Spinal cord (tissue), 10 donors: ENCODE data around the gene ZNF414. TPM values are rescaled to one million over a fixed set of nuclear protein-coding genes. Genes with fewer than 3 reads are reported as not detected.

Experiments
- DNase-seq, 6 donors: peaks; one replicate each; pipeline versions ENCODE4 v3.0.0 to v3.0.0-alpha.2; 2013 to 2015; ENCODE audit warnings: low spot score in 6 of 6, low read depth in 4 of 6
- H3K27ac ChIP-seq: one replicate; pipeline ENCODE4 v1.5.1; 2013; ENCODE audit warnings: low read depth, low read length, control low read depth
- H3K27me3 ChIP-seq: one replicate; pipeline ENCODE4 v1.6.1; 2013; ENCODE audit warnings: low read length; ENCODE audit not compliant: control insufficient read depth, insufficient read depth
- H3K36me3 ChIP-seq: one replicate; pipeline ENCODE4 v1.6.1; 2013; ENCODE audit warnings: low read length; ENCODE audit not compliant: control insufficient read depth, insufficient read depth
- H3K4me1 ChIP-seq: one replicate; pipeline ENCODE4 v1.6.1; 2013; ENCODE audit warnings: low read length; ENCODE audit not compliant: control insufficient read depth, insufficient read depth
- H3K4me3 ChIP-seq: one replicate; pipeline ENCODE4 v1.5.1; 2013; ENCODE audit warnings: low read depth, low read length, control low read depth
- H3K9me3 ChIP-seq: one replicate; pipeline ENCODE4 v1.6.1; 2013; ENCODE audit warnings: low read length; ENCODE audit not compliant: control insufficient read depth, insufficient read depth
- WGBS: methylation state at CpG from one replicate; pipeline ENCODE4 v1.1.5; 2013; ENCODE audit warnings: missing lambda C conversion rate; ENCODE audit not compliant: insufficient coverage; 5-methylcytosine and 5-hydroxymethylcytosine counted together
- polyA plus RNA-seq, 2 donors: library from polyadenylated mRNA; unstranded; fragments of 120-200 nt; gene quantifications; one replicate each; pipeline ENCODE4 v1.2.1, GENCODE V29; 2013; ENCODE audit not compliant: insufficient read length in 2 of 2
- total RNA-seq, 2 donors: library from RNA; depleted of rRNA in 1 of 2; stranded (reverse); fragments of 120-200 nt in 1 of 2; fragments of >200 nt in 1 of 2; gene quantifications; one replicate each; pipeline versions ENCODE4 v1.2.3 to v1.2.4, GENCODE V29; 2013 to 2014
- donor health status: healthy.

ZNF414 gene
- total and polyA plus RNA-seq, 4 donors: 5.4 to 51.0 (median 21.1) TPM

GRCh38 chr19:8511573-8512101 is 2.3 kb downstream of the ZNF414 start:
- Histone ChIP-seq H3K36me3 (peaks cover 53% of the 10 kb centered on the region), H3K27me3 (no peaks in the 10 kb centered on the region), H3K9me3 (no peaks in the 10 kb centered on the region), H3K27ac (no peak overlapping the region), H3K4me1 (peaks cover 31% of the 10 kb centered on the region), H3K4me3 (no peak overlapping the region)
- WGBS: 47% methylated on average over 45 of the region's 45 CpGs
- no peak for DNase-seq

GRCh38 chr19:8510589-8511115 is 3.3 kb downstream of the ZNF414 start:
- H3K27me3 ChIP-seq: no peaks in the 10 kb centered on the region
- no peak overlapping the region for H3K27ac ChIP-seq
- peaks cover 41% of the 10 kb centered on the region for H3K4me1 ChIP-seq
- no peak overlapping the region for H3K4me3 ChIP-seq
- no peak for DNase-seq
- H3K9me3 ChIP-seq: no peaks in the 10 kb centered on the region
- 50% methylated on average over 47 of the region's 52 CpGs for WGBS
- peaks cover 53% of the 10 kb centered on the region for H3K36me3 ChIP-seq

GRCh38 chr19:8506402-8506957 is 7.5 kb downstream of the ZNF414 start:
- H3K36me3 ChIP-seq: peaks cover 36% of the 10 kb centered on the region
- no peak overlapping the region for H3K27ac ChIP-seq
- H3K4me3 ChIP-seq: peak overlapping the region; percentile 62
- no peaks in the 10 kb centered on the region for H3K27me3 ChIP-seq
- no peaks in the 10 kb centered on the region for H3K9me3 ChIP-seq
- peaks cover 21% of the 10 kb centered on the region for H3K4me1 ChIP-seq
- 18% methylated on average over 18 of the region's 18 CpGs for WGBS
- peak in 1 of 6 donors; percentile 46 for DNase-seq

- no peaks in the 10 kb centered on the region for H3K9me3 ChIP-seq
- H3K4me1 ChIP-seq: peaks cover 21% of the 10 kb centered on the region
- H3K4me3 ChIP-seq: peak overlapping the region; percentile 62
- under 1% methylated on average over 54 of the region's 56 CpGs for WGBS
- no peaks in the 10 kb centered on the region for H3K27me3 ChIP-seq
- H3K36me3 ChIP-seq: peaks cover 30% of the 10 kb centered on the region
- peak overlapping the region; percentile 25 for H3K27ac ChIP-seq
- DNase-seq: peak; percentile 53 to 94 (median 64)
Measured at GRCh38 chr19:8505680-8506401, 8.1 kb downstream of the ZNF414 start.

- H3K4me3 ChIP-seq: no peak overlapping the region
- no peak for DNase-seq
- no peaks in the 10 kb centered on the region for H3K9me3 ChIP-seq
- no peaks in the 10 kb centered on the region for H3K27me3 ChIP-seq
- peaks cover 23% of the 10 kb centered on the region for H3K36me3 ChIP-seq
- no peak overlapping the region for H3K27ac ChIP-seq
- peaks cover 21% of the 10 kb centered on the region for H3K4me1 ChIP-seq
- 84% methylated on average over 6 of the region's 6 CpGs for WGBS
Measured at GRCh38 chr19:8504919-8505318, 9.0 kb downstream of the ZNF414 start.

GRCh38 chr19:8504171-8504570 is 9.8 kb downstream of the ZNF414 start:
- Histone ChIP-seq H3K36me3 (peaks cover 19% of the 10 kb centered on the region), H3K4me1 (peaks cover 21% of the 10 kb centered on the region), H3K4me3 (no peak overlapping the region), H3K27ac (no peak overlapping the region), H3K27me3 (no peaks in the 10 kb centered on the region), H3K9me3 (no peaks in the 10 kb centered on the region)
- 96% methylated on average over 5 of the region's 7 CpGs for WGBS
- no peak for DNase-seq

- H3K4me1 ChIP-seq: peaks cover 21% of the 10 kb centered on the region
- H3K9me3 ChIP-seq: no peaks in the 10 kb centered on the region
- H3K4me3 ChIP-seq: no peak overlapping the region
- WGBS: 92% methylated on average over 7 of the region's 7 CpGs
- no peaks in the 10 kb centered on the region for H3K27me3 ChIP-seq
- H3K27ac ChIP-seq: no peak overlapping the region
- DNase-seq: no peak
- H3K36me3 ChIP-seq: peaks cover 20% of the 10 kb centered on the region
Measured at GRCh38 chr19:8503510-8503909, 10.5 kb downstream of the ZNF414 start.

- H3K4me1 ChIP-seq: peaks cover 19% of the 10 kb centered on the region
- H3K4me3 ChIP-seq: no peak overlapping the region
- 73% methylated on average over 13 of the region's 14 CpGs for WGBS
- H3K27me3 ChIP-seq: no peaks in the 10 kb centered on the region
- no peaks in the 10 kb centered on the region for H3K9me3 ChIP-seq
- H3K36me3 ChIP-seq: peaks cover 14% of the 10 kb centered on the region
- H3K27ac ChIP-seq: no peak overlapping the region
- no peak for DNase-seq
Measured at GRCh38 chr19:8501981-8502380, 12.0 kb downstream of the ZNF414 start.

GRCh38 chr19:8501516-8501915 is 12.5 kb downstream of the ZNF414 start:
- no peak overlapping the region for H3K27ac ChIP-seq
- H3K27me3 ChIP-seq: no peaks in the 10 kb centered on the region
- H3K9me3 ChIP-seq: no peaks in the 10 kb centered on the region
- DNase-seq: no peak
- WGBS: 67% methylated on average over 5 of the region's 6 CpGs
- peaks cover 15% of the 10 kb centered on the region for H3K4me1 ChIP-seq
- peaks cover 11% of the 10 kb centered on the region for H3K36me3 ChIP-seq
- no peak overlapping the region for H3K4me3 ChIP-seq
